ENCODE data around the gene PSMC4. TPM values are rescaled to one million over a fixed set of nuclear protein-coding genes. Genes with fewer than 3 reads are reported as not detected.
A peak's percentile ranks its signal among the peaks of the same experiment; 100 is the strongest.

PSMC4 gene
- total RNA-seq, 1 donor from 2014 or later: 111 TPM

- Mint-ChIP-seq H3K36me3 (ENCODE audit: unreplicated experiment) (peaks cover 20% of the 10 kb centered on the region), H3K4me1 (ENCODE audit: low read depth, unreplicated experiment) (peaks cover 9% of the 10 kb centered on the region), H3K9me3 (ENCODE audit: unreplicated experiment) (peaks cover 9% of the 10 kb centered on the region), H3K27me3 (ENCODE audit: unreplicated experiment) (peaks cover 7% of the 10 kb centered on the region), H3K27ac (ENCODE audit: unreplicated experiment) (peak overlapping the region; percentile 97), H3K4me3 (ENCODE audit: unreplicated experiment) (peak overlapping the region; percentile 100)
- TF ChIP-seq CTCF (IDR thresholded peaks at IDR 0.05; ENCODE audit: partially characterized antibody, unreplicated experiment): no peak
- DNase-seq: no peak
Measured at GRCh38 chr19:39997638-39998216, 26.8 kb downstream of the PSMC4 start.

- H3K27ac Mint-ChIP-seq (ENCODE audit: unreplicated experiment): no peak overlapping the region
- peaks cover 9% of the 10 kb centered on the region for H3K4me1 Mint-ChIP-seq (ENCODE audit: low read depth, unreplicated experiment)
- H3K27me3 Mint-ChIP-seq (ENCODE audit: unreplicated experiment): peaks cover 7% of the 10 kb centered on the region
- DNase-seq: no peak
- TF ChIP-seq CTCF (IDR thresholded peaks at IDR 0.05; ENCODE audit: partially characterized antibody, unreplicated experiment): no peak
- peaks cover 12% of the 10 kb centered on the region for H3K36me3 Mint-ChIP-seq (ENCODE audit: unreplicated experiment)
- H3K4me3 Mint-ChIP-seq (ENCODE audit: unreplicated experiment): peak overlapping the region; percentile 20
- H3K9me3 Mint-ChIP-seq (ENCODE audit: unreplicated experiment): peaks cover 8% of the 10 kb centered on the region
Measured at GRCh38 chr19:39998501-39998900, 27.5 kb downstream of the PSMC4 start.

- no peaks in the 10 kb centered on the region for H3K27me3 Mint-ChIP-seq (ENCODE audit: unreplicated experiment)
- peaks cover 20% of the 10 kb centered on the region for H3K36me3 Mint-ChIP-seq (ENCODE audit: unreplicated experiment)
- H3K27ac Mint-ChIP-seq (ENCODE audit: unreplicated experiment): no peak overlapping the region
- no peak for DNase-seq
- no peaks in the 10 kb centered on the region for H3K4me1 Mint-ChIP-seq (ENCODE audit: low read depth, unreplicated experiment)
- H3K4me3 Mint-ChIP-seq (ENCODE audit: unreplicated experiment): no peak overlapping the region
- TF ChIP-seq CTCF (IDR thresholded peaks at IDR 0.05; ENCODE audit: partially characterized antibody, unreplicated experiment): no peak
- no peaks in the 10 kb centered on the region for H3K9me3 Mint-ChIP-seq (ENCODE audit: unreplicated experiment)
Measured at GRCh38 chr19:40005691-40006272, 34.8 kb downstream of the PSMC4 start.

GRCh38 chr19:40006273-40006691 is 35.3 kb downstream of the PSMC4 start:
- H3K27me3 Mint-ChIP-seq (ENCODE audit: unreplicated experiment): no peaks in the 10 kb centered on the region
- H3K4me3 Mint-ChIP-seq (ENCODE audit: unreplicated experiment): no peak overlapping the region
- TF ChIP-seq CTCF (IDR thresholded peaks at IDR 0.05; ENCODE audit: partially characterized antibody, unreplicated experiment): no peak
- no peak for DNase-seq
- no peak overlapping the region for H3K27ac Mint-ChIP-seq (ENCODE audit: unreplicated experiment)
- no peaks in the 10 kb centered on the region for H3K9me3 Mint-ChIP-seq (ENCODE audit: unreplicated experiment)
- peaks cover 20% of the 10 kb centered on the region for H3K36me3 Mint-ChIP-seq (ENCODE audit: unreplicated experiment)
- H3K4me1 Mint-ChIP-seq (ENCODE audit: low read depth, unreplicated experiment): no peaks in the 10 kb centered on the region

- H3K4me3 Mint-ChIP-seq (ENCODE audit: unreplicated experiment): no peak overlapping the region
- H3K27me3 Mint-ChIP-seq (ENCODE audit: unreplicated experiment): no peaks in the 10 kb centered on the region
- peaks cover 3% of the 10 kb centered on the region for H3K9me3 Mint-ChIP-seq (ENCODE audit: unreplicated experiment)
- no peak for DNase-seq
- no peak for TF ChIP-seq CTCF (IDR thresholded peaks at IDR 0.05; ENCODE audit: partially characterized antibody, unreplicated experiment)
- no peaks in the 10 kb centered on the region for H3K4me1 Mint-ChIP-seq (ENCODE audit: low read depth, unreplicated experiment)
- no peak overlapping the region for H3K27ac Mint-ChIP-seq (ENCODE audit: unreplicated experiment)
- peaks cover 50% of the 10 kb centered on the region for H3K36me3 Mint-ChIP-seq (ENCODE audit: unreplicated experiment)
Measured at GRCh38 chr19:40009674-40010073, 38.7 kb downstream of the PSMC4 start.

Data from glutamatergic neuron (in vitro differentiated cells).